AG09309 (cell line): ENCODE data around the gene BNIP1.
"Not testable (repeated sequence)": the region's sequence is repeated elsewhere in the genome, so short reads cannot be mapped to it uniquely, and the experiment has no call there.

ENCODE experiments used
- DNase-seq: peaks from one replicate; pipeline ENCODE4 v3.0.0-alpha.2; 2010; ENCODE audit warnings: low read depth
- H3K4me3 ChIP-seq: 2 replicates; pipeline ENCODE4 v1.5.1; 2011; ENCODE audit warnings: mild to moderate bottlenecking, low read depth, low read length, moderate library complexity; ENCODE audit not compliant: control insufficient read depth
- TF ChIP-seq, protein P1 (sequence below): IDR thresholded peaks from 2 replicates; pipeline ENCODE4 v1.5.1; 2011; ENCODE audit warnings: mild to moderate bottlenecking, low read depth, low read length, inconsistent platforms; ENCODE audit not compliant: insufficient read depth, control insufficient read depth; ENCODE audit errors: missing control alignments

Gene BNIP1

DNA sequence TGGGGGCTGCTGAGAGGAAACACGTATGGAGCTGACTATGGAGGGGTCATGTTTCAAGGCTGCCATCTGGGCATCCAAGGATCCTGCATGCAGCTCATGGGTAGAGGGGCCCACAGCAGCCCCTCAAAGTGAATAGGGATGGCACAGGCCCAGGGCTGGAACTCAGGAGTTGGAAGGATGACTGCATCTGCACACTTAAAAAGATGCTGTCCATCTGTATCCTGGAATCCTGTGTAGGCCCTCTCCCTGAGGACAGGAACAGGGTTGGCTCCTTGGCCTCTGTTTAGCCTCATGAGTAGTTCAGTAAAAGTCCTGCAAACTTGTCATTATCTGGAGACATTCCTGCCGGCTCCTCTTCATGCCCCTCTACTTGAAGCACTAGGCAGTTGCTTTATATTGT lies 4.0 kb downstream of the BNIP1 start:
- TF ChIP-seq, protein P1, sequence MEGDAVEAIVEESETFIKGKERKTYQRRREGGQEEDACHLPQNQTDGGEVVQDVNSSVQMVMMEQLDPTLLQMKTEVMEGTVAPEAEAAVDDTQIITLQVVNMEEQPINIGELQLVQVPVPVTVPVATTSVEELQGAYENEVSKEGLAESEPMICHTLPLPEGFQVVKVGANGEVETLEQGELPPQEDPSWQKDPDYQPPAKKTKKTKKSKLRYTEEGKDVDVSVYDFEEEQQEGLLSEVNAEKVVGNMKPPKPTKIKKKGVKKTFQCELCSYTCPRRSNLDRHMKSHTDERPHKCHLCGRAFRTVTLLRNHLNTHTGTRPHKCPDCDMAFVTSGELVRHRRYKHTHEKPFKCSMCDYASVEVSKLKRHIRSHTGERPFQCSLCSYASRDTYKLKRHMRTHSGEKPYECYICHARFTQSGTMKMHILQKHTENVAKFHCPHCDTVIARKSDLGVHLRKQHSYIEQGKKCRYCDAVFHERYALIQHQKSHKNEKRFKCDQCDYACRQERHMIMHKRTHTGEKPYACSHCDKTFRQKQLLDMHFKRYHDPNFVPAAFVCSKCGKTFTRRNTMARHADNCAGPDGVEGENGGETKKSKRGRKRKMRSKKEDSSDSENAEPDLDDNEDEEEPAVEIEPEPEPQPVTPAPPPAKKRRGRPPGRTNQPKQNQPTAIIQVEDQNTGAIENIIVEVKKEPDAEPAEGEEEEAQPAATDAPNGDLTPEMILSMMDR, result no peak
- DNase-seq, result no peak
- H3K4me3 ChIP-seq, result no peak overlapping the region

DNA sequence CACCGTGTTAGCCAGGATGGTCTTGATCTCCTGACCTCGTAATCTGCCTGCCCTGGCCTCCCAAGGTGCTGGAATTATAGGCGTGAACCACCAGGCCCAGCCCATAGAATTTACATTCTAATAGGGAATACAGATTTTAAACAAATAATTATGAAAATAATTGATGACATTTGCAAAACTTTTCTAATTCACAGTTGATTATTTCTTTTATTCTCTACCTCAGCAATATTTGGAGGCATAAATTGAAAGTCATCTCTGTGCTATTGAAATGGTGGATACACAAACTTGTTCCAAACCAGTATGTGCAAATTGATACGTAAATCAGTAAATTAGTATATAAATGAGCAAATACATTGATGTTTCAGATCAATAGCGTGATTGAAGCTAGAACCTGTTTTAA lies 8.2 kb downstream of the BNIP1 start:
- DNase-seq, result no peak
- TF ChIP-seq, protein P1, result no peak
- H3K4me3 ChIP-seq, result no peak overlapping the region

DNA sequence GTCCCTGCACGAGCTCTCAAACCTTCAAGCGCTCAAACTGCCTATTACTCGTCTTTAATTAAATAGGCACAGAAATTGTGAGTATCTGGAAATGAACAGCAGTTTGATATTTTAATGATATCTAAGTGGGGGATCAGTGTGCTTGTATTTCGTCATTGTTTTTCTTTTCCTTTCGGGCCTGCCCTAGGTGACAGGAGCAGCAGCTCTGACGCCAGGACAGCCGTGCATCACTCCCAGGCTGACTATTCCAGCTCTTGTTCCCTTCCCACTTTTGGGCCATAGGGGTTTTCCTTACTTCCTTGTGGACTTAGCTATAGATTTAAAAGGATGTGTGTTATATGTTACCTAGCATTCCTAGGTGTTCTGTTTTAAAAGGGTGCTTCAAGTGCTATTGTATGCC lies 9.5 kb downstream of the BNIP1 start:
- TF ChIP-seq, protein P1, result no peak
- no peak overlapping the region for H3K4me3 ChIP-seq
- no peak for DNase-seq

DNA sequence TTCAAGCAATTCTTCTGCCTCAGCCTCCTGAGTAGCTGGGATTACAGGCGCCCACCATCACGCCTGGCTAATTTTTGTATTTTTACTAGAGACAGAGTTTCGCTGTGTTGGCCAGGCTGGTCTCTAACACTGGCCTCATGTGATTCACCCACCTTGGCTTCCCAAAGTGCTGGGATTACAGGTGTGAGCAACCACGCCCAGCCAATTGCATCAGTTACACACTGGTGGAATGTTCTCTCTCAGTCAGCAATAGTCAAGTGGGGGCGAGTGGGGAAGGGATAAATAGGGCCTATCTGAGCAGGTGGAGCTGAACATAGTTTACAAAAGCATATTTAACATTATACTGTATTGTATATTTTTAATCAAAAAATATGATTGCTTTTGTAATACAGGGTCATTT lies 10.3 kb downstream of the BNIP1 start:
- not testable (repeated sequence) for DNase-seq, H3K4me3 ChIP-seq

DNA sequence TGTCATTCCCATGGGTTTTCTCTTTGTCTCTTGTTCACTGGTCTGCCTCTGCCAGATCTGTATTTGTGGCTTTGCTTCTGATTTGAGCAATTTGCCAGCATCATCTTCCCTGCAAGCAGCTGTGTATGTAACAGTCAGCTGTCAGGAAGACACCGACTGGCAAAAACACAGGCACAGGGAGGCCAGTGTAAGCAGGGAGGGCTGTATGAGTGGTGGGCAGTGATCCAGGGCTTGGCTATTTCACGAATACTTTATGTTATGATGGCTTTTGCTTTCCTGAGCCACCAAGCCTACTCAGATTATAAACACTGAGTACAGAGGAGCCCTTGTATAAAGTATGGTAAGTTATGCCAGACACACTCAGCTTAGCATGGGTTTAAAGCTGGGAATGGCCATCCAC lies 11.6 kb downstream of the BNIP1 start:
- DNase-seq, result no peak
- TF ChIP-seq, protein P1, result no peak

DNA sequence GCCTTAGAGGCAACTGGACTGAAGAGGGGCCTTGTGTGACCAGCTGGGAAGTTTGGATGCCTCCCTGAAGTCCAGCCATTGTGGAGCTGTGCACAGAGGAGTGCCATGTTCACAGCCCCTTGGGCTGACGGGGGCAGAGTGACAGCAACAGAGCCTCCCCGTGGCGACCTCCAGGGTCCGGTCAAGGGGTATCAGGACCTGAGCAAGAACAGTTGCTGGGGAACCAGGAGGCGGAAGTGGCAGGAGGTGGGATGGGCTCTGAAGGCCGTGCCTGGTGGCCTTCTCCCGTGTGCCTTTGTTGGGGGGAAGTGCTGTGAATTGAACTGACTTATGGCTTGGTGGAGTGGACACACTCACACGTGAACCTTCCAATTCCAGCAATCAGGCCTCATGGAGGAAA lies 14.0 kb downstream of the BNIP1 start:
- TF ChIP-seq, protein P1, result no peak
- no peak overlapping the region for H3K4me3 ChIP-seq
- no peak for DNase-seq

More for the DNA sequence above, 11.6 kb downstream of the BNIP1 start:
- H3K4me3 ChIP-seq, result no peak overlapping the region

DNA sequence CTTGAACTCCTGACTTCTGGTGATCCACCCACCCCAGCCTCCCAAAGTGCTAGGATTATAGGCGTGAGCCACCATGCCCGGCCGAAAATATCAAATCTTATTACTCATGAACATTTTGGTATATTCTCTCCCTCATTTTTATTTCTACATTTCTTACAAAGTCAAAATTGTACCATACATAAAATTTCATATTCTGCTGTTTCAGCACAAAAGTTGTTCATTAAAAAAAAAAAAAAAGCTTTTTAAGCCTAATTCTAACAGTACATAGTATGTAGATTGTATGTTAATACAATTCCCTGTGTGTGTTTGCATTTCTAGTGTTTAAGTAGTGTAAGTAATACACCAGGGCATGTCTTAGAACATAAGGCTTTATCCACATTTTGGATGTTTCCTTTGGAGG lies 14.9 kb downstream of the BNIP1 start:
- no peak overlapping the region for H3K4me3 ChIP-seq
- TF ChIP-seq, protein P1, result no peak
- no peak for DNase-seq
